ENCODE data around the gene TNRC6C.

- TF ChIP-seq, protein P1, sequence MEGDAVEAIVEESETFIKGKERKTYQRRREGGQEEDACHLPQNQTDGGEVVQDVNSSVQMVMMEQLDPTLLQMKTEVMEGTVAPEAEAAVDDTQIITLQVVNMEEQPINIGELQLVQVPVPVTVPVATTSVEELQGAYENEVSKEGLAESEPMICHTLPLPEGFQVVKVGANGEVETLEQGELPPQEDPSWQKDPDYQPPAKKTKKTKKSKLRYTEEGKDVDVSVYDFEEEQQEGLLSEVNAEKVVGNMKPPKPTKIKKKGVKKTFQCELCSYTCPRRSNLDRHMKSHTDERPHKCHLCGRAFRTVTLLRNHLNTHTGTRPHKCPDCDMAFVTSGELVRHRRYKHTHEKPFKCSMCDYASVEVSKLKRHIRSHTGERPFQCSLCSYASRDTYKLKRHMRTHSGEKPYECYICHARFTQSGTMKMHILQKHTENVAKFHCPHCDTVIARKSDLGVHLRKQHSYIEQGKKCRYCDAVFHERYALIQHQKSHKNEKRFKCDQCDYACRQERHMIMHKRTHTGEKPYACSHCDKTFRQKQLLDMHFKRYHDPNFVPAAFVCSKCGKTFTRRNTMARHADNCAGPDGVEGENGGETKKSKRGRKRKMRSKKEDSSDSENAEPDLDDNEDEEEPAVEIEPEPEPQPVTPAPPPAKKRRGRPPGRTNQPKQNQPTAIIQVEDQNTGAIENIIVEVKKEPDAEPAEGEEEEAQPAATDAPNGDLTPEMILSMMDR (conservative IDR thresholded peaks at IDR 0.05) = no peak
- no peak for TF ChIP-seq ZFX (IDR thresholded peaks at IDR 0.05)
Observed at GRCh38 chr17:78118801-78119241, 160.3 kb downstream of the TNRC6C start.
